ENCODE data around the gene SSBP4.

The SSBP4 gene

DNA sequence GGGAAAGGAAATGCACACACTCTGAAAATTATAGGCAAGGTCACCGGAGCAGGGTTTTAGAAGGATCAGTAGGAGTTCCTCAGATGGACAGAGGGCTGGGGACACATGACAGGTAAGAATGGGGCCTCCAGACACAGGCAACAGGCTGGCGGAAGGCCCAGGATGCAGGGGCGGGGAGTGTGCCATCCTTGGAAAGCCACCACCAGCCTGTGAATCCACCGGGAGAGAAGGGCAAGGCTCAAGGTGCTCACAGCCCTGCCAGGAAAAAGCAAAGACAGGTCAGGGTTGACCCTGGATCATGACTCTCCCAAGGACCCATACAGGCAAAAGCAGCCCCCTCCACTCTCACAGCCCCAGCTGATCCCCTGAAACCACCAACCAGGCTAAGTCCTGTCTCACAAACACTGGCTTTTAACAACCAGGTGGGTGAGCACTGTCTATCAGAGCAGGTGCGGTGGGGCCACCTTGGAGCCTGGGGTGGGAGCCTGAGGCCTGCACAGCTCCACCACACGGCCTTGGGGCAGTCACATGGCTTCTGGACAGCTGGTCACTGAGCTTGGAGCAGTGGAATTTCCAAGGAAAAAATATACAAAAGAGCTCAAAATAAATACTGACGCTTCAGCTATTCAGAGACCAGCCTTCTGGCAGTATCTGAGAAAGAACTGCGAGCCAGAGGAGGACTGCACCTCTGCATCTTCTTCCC, 54.0 kb downstream of the SSBP4 start:
- no peak for DNase-seq

DNA sequence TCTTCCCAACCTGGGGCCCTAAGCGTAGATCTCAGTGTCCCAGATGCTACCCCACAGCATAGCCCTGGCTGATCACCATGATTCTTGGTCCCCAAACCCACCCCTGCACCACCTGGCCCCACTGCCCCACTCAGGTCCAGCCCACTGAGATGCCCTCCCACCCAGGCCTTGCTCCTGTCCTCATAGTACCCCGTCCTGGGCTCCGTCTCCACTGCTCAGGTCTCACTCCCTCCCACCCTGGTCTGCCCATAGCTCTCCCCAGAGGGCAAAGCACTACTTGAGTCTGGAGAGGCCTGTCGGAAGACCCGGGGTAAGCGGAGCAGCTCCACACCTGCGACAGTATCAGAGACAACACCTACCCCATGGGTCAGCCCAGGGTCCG, 54.5 kb downstream of the SSBP4 start:
- DNase-seq = no peak

DNA sequence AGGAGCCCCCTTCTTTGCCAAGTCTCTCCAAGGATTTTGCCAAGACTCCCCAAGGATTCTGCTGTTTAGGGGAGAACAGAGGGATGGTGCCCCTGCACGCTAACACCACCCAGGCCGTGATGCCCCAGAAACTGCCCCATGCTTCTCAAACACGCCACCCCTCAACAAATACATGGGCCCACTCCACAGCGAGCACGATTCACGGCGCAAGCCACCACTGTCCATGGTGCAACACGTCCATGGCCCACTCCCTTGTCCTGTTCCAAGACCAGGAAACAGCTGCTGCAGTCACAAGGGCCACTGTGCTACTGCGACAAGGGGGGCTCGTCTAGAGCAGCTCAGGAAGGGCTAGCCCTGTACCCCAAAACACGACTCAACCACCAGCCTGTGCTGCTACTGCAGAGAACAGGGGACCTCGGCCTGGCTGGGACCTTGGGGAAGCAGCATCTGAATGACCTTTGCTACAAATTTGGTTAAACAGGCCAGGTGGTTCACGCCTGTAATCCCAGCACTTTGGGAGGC, 55.2 kb downstream of the SSBP4 start:
- DNase-seq = no peak

DNA sequence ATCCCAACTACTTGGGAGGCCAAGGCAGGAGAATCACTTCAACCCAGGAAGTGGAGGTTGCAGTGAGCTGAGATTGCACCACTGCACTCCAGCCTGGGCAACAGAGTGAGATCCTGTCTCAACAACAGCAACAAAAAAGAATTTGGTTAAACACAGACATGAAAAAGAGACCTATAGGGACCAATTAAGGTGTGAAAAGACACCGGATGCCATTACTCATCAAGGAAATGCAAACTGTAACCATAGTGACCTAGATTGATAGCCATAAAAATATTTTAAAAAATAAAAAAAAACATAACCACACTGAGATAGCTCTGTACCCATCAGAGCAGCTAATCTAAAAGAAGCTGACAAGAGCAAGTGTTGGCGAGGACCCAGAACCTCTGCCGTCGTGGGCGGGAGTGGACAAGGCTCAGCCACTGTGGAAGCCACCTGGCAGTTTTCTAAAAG, 55.8 kb downstream of the SSBP4 start:
- no peak for DNase-seq

DNA sequence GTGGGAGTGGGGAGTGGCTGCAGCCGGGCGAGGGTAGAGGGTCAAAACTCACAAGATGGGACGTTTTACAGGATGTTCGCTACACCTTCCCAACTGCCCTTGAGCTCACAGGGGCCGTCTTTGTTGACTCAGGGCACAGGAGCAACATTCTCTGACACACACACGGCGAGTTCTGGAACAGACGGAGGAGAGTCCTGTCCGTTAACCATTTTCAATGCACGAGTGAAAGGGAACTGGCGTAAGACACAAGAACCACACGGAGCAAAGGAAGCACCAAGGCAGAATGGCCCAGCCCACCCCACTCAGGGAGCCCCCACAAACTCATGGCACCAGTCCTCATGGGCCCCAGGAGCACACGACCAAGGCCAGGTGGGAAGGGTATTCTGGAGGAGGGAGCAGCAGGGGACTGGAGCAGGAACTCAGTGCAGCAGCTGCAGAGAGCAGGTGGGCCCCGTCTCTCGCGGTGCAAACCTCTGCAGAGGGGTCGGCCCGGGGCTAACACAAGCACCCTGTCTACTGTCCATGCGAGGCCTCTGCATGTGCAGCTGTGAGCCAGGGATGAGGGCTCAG, 56.6 kb downstream of the SSBP4 start:
- no peak for DNase-seq

DNA sequence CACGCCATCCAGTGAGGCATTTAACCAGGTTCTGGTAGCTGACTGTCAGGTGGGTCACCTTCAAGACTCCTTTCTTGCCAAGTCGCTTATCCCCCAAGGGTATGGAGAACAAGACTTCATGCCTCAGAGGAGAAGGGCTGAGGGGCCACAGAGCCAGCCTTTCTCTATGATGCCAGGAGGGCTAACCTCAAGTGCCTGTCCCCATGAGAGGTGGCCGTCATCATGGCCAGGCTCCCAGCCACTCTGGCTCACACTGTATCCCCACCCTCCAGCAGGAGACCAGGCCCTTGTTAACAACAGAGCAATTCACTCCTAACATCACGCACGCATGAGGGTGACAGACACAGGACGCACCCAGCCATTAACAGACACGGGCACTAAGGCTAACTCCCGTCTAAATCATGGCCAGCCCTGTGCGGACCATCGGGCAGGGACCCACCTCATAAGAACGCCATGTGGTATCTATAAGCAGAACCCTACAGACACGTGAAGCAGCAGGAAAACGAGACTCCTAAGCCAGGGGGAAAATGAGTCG, 57.4 kb downstream of the SSBP4 start:
- no peak for DNase-seq

DNA sequence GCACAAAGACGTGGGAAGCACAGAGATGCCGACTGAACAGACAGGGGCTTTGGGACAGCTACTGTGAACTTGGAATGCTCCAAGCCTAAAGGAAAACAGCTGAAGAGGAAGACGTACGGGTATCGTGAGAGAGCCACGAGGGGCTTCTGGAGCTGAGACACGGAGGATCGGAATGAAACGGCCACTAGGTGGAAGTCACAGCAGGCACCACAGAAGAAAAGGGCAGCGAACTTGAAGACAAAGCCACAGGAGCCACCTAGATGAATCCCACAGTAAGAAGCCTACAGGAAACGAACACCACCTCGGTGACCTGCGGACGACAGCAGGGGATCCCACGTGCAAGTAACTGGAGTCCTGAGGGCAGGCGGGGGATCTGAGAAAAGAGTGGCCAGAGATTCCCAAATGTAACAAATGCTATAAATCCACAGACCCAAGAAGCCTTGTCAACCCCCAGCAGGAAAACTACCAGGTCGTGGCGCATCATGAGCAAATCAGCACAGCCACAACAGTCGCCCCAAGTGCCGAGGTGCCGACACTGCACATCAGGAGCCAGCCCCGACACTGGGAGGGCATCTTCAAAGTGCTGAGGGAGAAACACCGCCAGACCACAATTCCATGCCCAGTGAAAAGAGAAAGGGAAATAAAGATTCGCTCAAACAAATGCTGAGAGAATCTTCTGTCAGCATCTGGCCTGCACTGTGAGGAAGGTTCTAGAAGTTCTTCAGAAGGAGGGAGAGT, 58.0 kb downstream of the SSBP4 start:
- DNase-seq = no peak

DNA sequence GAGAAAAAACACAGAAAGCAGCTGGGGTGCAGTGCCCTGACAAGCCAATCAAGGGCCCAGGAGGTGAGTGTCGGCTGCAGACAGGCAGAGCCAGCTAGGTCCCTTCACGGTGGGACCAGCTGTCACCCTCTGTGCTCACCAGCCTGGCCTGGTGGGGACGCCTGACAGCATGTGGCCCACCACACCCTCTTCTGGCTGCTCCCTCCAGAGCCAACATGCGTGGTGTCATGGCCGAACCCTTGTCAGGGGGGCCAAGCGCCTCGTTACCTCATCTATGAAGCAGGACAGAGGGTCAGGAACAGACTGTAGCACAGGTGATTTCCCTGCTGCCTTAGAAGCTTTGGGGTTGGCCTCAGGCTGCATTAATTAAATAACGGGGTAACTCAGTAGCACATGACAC, 58.8 kb downstream of the SSBP4 start:
- DNase-seq = no peak

DNA sequence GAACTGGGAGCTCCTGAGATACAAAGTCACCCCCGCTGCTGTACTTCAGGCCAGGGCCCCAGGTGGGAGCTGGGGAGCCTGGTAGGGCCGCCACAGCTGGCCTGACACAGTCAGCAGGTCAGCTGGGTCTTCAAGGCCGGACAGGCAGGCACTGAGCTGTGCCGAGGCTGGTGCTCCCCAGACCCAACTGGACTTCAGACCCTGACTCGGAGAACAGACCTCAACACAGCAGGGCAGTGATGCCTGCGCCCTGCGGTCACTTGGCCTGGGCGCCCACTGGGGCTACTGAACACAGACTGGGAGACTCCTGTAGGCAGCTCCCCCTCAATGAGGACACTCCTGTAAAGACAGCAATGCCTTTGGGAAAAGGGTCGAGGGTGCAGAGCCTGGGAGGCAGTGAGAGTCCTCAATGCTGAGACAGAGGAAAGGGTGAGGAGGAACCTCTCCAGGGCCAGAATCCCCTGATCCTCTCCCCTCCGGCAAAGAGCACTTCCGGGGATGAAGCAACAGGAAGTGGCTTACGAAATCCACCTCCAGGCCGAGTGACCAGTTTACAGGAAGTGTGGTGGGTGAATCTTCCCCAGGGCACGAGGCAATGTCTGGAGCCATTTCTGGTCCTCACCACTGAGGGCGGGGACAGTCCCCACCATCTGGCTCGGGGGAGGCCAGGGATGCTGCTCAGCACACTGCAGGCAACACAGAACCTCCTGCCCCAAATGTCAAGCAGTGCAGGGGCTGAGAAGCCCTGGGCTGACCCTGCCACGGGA, 59.5 kb downstream of the SSBP4 start:
- DNase-seq = no peak

DNA sequence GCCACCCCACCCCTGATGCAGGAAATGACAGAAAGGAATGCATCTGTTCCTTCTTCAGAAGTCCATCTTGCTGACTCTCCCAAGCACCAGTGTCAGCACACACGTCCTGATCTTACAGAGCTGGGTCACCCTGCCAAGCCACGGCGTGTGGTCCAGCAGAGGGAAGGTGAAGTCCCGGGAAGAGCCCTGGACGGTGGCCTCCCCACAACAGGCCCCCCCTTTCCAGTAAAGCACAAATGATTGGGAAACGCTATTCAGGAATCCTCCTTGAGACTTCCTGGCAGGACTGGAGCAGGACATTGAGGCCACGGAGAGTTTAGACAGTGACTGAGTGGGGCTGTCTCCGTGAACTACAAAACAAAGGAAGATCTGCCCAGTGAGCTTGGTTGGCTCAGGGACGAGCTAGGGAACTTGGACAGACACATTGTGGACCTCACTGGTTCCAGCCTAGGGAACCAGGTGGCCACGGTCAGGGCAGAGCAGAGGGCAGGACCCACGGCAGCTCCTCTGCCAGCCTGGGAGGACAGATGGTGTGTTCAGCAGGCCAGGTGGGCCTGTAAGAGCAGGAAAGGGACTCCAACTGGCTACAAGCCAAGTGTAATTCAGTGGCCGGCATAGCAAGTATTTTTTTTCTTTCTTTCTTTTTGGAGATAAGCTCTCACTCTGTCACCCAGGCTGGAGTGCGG, 61.0 kb downstream of the SSBP4 start:
- DNase-seq = no peak

DNA sequence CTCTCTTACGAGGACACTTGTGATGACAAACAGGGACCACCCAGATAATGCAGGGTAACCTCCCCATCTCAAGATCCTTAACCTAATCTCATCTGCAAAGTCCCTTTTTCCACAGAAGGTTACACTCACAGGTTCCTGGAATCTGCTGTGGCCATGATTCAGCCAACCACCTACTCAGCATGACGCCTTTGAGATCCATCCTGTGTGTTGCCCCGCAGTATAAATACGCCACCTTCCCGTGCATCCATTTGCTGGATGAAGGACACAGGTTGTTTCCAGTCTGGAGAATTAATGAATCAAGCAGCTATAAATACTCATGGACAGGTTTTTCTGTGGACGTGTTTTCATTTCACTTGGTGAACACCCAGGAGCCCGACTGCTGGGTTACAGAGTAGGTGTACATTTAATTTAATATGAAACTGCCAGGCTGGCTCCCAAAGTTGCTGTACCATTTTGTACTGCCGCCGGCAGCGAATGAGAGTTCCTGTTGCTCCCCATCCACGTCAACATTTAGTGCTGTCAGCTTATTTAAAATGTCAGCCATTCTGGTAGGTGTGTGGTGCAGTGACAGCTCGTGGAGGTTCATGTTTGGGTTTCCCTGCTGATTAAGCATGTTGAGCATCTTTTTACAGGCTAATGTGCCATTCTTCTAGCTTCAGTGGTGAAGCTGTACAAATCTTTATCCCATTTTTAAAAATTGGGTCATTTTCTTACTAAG, 62.5 kb downstream of the SSBP4 start:
- DNase-seq = no peak

DNA sequence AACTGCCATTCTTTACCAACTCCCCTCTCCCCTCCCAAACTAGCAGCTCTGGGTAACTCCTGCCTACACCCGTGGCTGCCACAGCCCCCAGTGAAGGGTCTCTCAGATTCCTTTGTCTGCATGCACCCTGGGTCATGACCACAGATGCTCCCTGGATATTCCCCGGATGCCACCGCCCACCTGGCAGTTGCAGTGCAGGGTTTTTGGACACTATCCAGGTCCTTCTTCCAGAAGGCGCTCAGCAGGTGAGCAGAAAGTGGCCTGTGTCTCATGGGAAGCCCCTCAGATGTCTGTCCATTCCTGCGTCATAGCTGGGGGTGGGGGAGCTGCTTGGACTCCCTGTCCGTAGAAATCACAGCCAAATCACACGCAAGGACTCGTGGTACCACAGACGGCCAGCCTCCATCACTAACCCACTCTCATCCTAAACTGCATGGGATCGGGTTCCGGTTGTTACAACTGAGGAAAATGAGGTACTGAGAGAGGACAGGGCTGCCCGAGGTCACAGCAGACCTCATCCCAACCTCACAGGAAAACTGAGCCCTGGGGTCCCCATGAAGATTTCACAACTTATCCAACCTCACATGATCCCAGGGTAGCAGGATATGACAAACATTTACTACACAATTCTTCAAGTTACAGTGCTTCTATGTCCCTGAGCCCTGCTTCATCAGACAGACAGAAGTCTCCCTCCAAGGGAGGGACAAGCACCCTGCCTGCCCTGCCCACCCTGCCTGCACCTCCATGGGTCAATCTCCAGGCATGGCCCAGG, 64.1 kb downstream of the SSBP4 start:
- no peak for DNase-seq

Data from activated CD4-positive, alpha-beta T cell treated with anti-CD3 and anti-CD28 coated beads for 1 hour (primary cell).